SIG-M5 treated with dmso at 0.1 percent for 504 hours (cell line): ENCODE measurements around the gene TMC1.

ENCODE experiments used
- DNase-seq: peaks from one replicate; lab custom pipeline; 2025; ENCODE audit not compliant: unreplicated experiment; lab: John Stamatoyannopoulos, UW

Gene TMC1

GRCh38 chr9:72665421-72665820 lies 144.0 kb downstream of the TMC1 start:
- no peak for DNase-seq

GRCh38 chr9:72667181-72667580 lies 145.8 kb downstream of the TMC1 start:
- DNase-seq, result no peak

- no peak for DNase-seq
These were observed 153.6 kb downstream of the TMC1 start for GRCh38 chr9:72674961-72675360.

GRCh38 chr9:72675586-72675985 lies 154.2 kb downstream of the TMC1 start:
- DNase-seq, result no peak

GRCh38 chr9:72680593-72681282 lies 159.3 kb downstream of the TMC1 start:
- no peak for DNase-seq

- DNase-seq, result no peak
These were observed 159.8 kb downstream of the TMC1 start for GRCh38 chr9:72681283-72681630.

- DNase-seq, result no peak
These were observed 163.2 kb downstream of the TMC1 start for GRCh38 chr9:72684615-72685014.

GRCh38 chr9:72685911-72686310 lies 164.5 kb downstream of the TMC1 start:
- DNase-seq, result no peak

GRCh38 chr9:72687331-72687730 lies 165.9 kb downstream of the TMC1 start:
- DNase-seq, result no peak

- DNase-seq, result no peak
These were observed 170.3 kb downstream of the TMC1 start for GRCh38 chr9:72691671-72692070.

- DNase-seq, result no peak
These were observed 174.0 kb downstream of the TMC1 start for GRCh38 chr9:72695365-72695764.

GRCh38 chr9:72696511-72696910 lies 175.1 kb downstream of the TMC1 start:
- no peak for DNase-seq

GRCh38 chr9:72701510-72701909 lies 180.1 kb downstream of the TMC1 start:
- no peak for DNase-seq

- DNase-seq, result no peak
These were observed 182.2 kb downstream of the TMC1 start for GRCh38 chr9:72703574-72703973.

- DNase-seq, result no peak
These were observed 183.4 kb downstream of the TMC1 start for GRCh38 chr9:72704688-72705375.

GRCh38 chr9:72718503-72718902 lies 197.1 kb downstream of the TMC1 start:
- DNase-seq, result no peak

GRCh38 chr9:72721067-72721466 lies 199.7 kb downstream of the TMC1 start:
- DNase-seq, result no peak

GRCh38 chr9:72726947-72727346 lies 205.5 kb downstream of the TMC1 start:
- DNase-seq, result no peak

- no peak for DNase-seq
These were observed 206.8 kb downstream of the TMC1 start for GRCh38 chr9:72728031-72728770.

- no peak for DNase-seq
These were observed 212.5 kb downstream of the TMC1 start for GRCh38 chr9:72733895-72734294.

- DNase-seq, result peak; percentile 79
These were observed 213.2 kb downstream of the TMC1 start for GRCh38 chr9:72734631-72735030.

- no peak for DNase-seq
These were observed 222.4 kb downstream of the TMC1 start for GRCh38 chr9:72743836-72744235.
